ACC112 (cell line): Measurements from ENCODE around the gene HOXA7.

ENCODE experiments used
- H2AFZ ChIP-seq: fragments of 200-600 bp; sonication (generic); one replicate; pipeline ENCODE4 v1.6.0; 2017; ENCODE audit warnings: antibody characterized with exemption, low read length; ENCODE audit not compliant: unreplicated experiment
- H3K27ac ChIP-seq: fragments of 200-600 bp; sonication (generic); 2 replicates; pipeline ENCODE4 v1.5.1; 2014; ENCODE audit warnings: low read depth, mild to moderate bottlenecking, antibody characterized with exemption, low read length, moderate library complexity
- H3K27me3 ChIP-seq: fragments of 200-600 bp; sonication (generic); 2 replicates; pipeline ENCODE4 v1.6.1; 2014; ENCODE audit warnings: mild to moderate bottlenecking, antibody characterized with exemption, low read length, moderate library complexity, mixed read lengths; ENCODE audit not compliant: insufficient read depth
- H3K36me3 ChIP-seq: fragments of 200-600 bp; sonication (generic); 2 replicates; pipeline ENCODE4 v1.6.1; 2016; ENCODE audit warnings: mild to moderate bottlenecking, antibody characterized with exemption, low read length, moderate library complexity, mixed read lengths; ENCODE audit not compliant: insufficient read depth
- H3K4me1 ChIP-seq: fragments of 200-600 bp; sonication (generic); one replicate; pipeline ENCODE4 v1.6.1; 2016; ENCODE audit warnings: low read length, mixed read lengths; ENCODE audit not compliant: insufficient read depth, unreplicated experiment, control insufficient read depth
- H3K4me3 ChIP-seq: fragments of 200-600 bp; sonication (generic); 2 replicates; pipeline ENCODE4 v1.5.1; 2014; ENCODE audit warnings: mild to moderate bottlenecking, low read depth, low read length
- H3K79me2 ChIP-seq: fragments of 200-600 bp; sonication (generic); one replicate; pipeline ENCODE4 v1.6.0; 2016; ENCODE audit warnings: low read length; ENCODE audit not compliant: control insufficient read depth, unreplicated experiment, insufficient read depth

Gene HOXA7

GRCh38 chr7:27118580-27118979, 37.9 kb downstream of the HOXA7 start:
- Histone ChIP-seq H3K79me2 (no peaks in the 10 kb centered on the region), H3K4me1 (no peaks in the 10 kb centered on the region), H3K4me3 (no peak overlapping the region), H3K27ac (no peak overlapping the region), H3K36me3 (no peaks in the 10 kb centered on the region), H3K27me3 (peaks cover 95% of the 10 kb centered on the region), H2AFZ (no peak overlapping the region)

- Histone ChIP-seq H2AFZ (no peak overlapping the region), H3K27ac (no peak overlapping the region), H3K36me3 (no peaks in the 10 kb centered on the region), H3K79me2 (no peaks in the 10 kb centered on the region), H3K27me3 (peaks cover 95% of the 10 kb centered on the region), H3K4me3 (peak overlapping the region; percentile 67), H3K4me1 (no peaks in the 10 kb centered on the region)
Measured at GRCh38 chr7:27117887-27118491, 38.5 kb downstream of the HOXA7 start.

- H3K4me1 ChIP-seq, result no peaks in the 10 kb centered on the region
- no peak overlapping the region for H3K27ac ChIP-seq
- no peaks in the 10 kb centered on the region for H3K36me3 ChIP-seq
- peak overlapping the region; percentile 67 for H3K4me3 ChIP-seq
- H3K79me2 ChIP-seq, result no peaks in the 10 kb centered on the region
- peaks cover 95% of the 10 kb centered on the region for H3K27me3 ChIP-seq
- no peak overlapping the region for H2AFZ ChIP-seq
Measured at GRCh38 chr7:27116962-27117886, 39.3 kb downstream of the HOXA7 start.

DNA sequence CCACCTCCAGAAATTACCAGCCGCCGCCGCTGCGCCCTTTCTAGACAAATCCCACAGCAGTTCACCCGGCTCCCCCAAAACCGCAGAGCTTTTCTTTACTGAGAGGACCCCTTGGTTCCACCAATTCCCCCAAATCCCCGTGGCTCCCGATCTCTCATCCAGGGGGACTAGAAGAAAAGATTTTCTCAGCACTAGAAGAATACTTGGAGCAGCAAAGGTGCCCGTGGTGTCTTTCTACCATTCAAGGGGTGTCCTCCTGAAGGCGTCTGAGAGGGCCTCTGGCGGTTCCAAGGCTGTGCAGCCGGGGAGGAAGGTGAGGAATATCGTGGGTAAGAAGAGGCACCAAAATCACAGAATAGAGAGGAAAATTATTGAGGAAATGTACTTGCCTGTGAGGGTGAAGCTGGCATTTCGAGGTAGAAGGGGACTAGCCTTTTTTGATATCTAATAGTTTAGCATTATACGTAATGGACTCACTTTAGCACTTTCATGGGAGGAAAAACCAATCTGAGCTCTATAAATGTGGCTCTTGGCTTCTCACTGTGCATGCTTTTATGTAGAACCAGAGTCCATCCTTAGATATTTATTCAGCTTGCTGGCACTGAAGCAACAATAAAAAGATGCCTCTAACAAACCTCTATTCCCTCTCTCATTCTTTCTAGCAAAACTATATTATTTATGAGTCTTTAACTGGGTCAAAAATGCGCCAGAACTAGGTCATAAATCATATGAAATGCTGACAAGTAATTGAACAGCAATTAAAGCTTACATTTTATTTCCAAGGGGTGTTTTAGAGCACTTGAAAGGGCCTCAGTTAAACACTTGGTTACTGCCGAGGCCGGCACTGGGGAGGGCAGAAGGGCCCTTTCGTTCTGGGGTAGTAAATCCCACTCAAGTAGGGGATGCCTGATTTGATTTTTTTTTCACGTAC, 40.2 kb downstream of the HOXA7 start:
- Histone ChIP-seq H2AFZ (no peak overlapping the region), H3K36me3 (no peaks in the 10 kb centered on the region), H3K4me3 (no peak overlapping the region), H3K27ac (no peak overlapping the region), H3K27me3 (peaks cover 95% of the 10 kb centered on the region), H3K4me1 (no peaks in the 10 kb centered on the region), H3K79me2 (no peaks in the 10 kb centered on the region)

- Histone ChIP-seq H3K4me1 (no peaks in the 10 kb centered on the region), H3K27me3 (peaks cover 95% of the 10 kb centered on the region), H3K36me3 (no peaks in the 10 kb centered on the region), H3K4me3 (no peak overlapping the region), H2AFZ (no peak overlapping the region), H3K27ac (no peak overlapping the region), H3K79me2 (no peaks in the 10 kb centered on the region)
Measured at GRCh38 chr7:27115221-27116026, 41.1 kb downstream of the HOXA7 start.

GRCh38 chr7:27114881-27115220, 41.6 kb downstream of the HOXA7 start:
- no peaks in the 10 kb centered on the region for H3K4me1 ChIP-seq
- H3K36me3 ChIP-seq, result no peaks in the 10 kb centered on the region
- H2AFZ ChIP-seq, result no peak overlapping the region
- peaks cover 96% of the 10 kb centered on the region for H3K27me3 ChIP-seq
- H3K79me2 ChIP-seq, result no peaks in the 10 kb centered on the region
- H3K4me3 ChIP-seq, result no peak overlapping the region
- no peak overlapping the region for H3K27ac ChIP-seq

- no peaks in the 10 kb centered on the region for H3K79me2 ChIP-seq
- H2AFZ ChIP-seq, result no peak overlapping the region
- no peaks in the 10 kb centered on the region for H3K4me1 ChIP-seq
- H3K4me3 ChIP-seq, result no peak overlapping the region
- H3K36me3 ChIP-seq, result no peaks in the 10 kb centered on the region
- peaks cover 96% of the 10 kb centered on the region for H3K27me3 ChIP-seq
- no peak overlapping the region for H3K27ac ChIP-seq
Measured at GRCh38 chr7:27113991-27114769, 42.3 kb downstream of the HOXA7 start.

- Histone ChIP-seq H3K4me3 (no peak overlapping the region), H3K27me3 (peaks cover 96% of the 10 kb centered on the region), H3K4me1 (no peaks in the 10 kb centered on the region), H3K36me3 (no peaks in the 10 kb centered on the region), H3K79me2 (no peaks in the 10 kb centered on the region), H2AFZ (no peak overlapping the region), H3K27ac (no peak overlapping the region)
Measured at GRCh38 chr7:27112955-27113949, 43.2 kb downstream of the HOXA7 start.

DNA sequence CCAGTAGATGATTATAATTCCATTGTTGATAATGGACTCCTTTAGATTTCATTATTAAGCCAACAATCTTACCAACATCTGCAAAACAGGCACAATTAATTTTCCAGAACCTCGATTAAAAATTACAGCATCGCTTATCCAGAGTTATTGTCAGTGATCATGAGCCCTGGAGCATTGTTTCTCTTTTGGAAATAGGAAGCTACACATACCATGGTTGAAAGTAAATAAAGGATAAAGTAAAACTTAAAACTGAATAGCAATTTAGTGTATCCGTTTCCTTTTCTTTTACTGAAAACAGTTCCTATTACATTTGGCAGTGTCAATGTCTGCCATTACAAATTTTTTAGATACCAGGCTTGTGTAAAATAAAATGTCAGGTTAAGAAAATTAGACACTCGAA, 44.1 kb downstream of the HOXA7 start:
- Histone ChIP-seq H3K4me3 (no peak overlapping the region), H3K27ac (no peak overlapping the region), H2AFZ (no peak overlapping the region), H3K79me2 (no peaks in the 10 kb centered on the region), H3K4me1 (no peaks in the 10 kb centered on the region), H3K27me3 (peaks cover 96% of the 10 kb centered on the region), H3K36me3 (no peaks in the 10 kb centered on the region)
